Adrenal gland (tissue), 5 donors: ENCODE measurements around the gene LRP1B.

Experiments
- POLR2A ChIP-seq, 2 donors: fragments of 450-650 bp; IDR thresholded peaks; one replicate each; pipeline ENCODE4 v1.6.1; 2017; ENCODE audit warnings: antibody characterized with exemption in 2 of 2, mild to moderate bottlenecking in 2 of 2, moderate library complexity in 1 of 2
- TF ChIP-seq, protein P1 (sequence below), 6 experiments: fragments of 450-650 bp in 4 of 6; fragments of 200-600 bp in 2 of 6; sonication (generic) in 1 of 6; IDR thresholded peaks; 1 replicate in 5 of 6; 2 replicates in 1 of 6; pipeline versions ENCODE4 v1.5.1 to v1.8.0; 2016 to 2021; ENCODE audit warnings: antibody characterized with exemption in 6 of 6, mild to moderate bottlenecking in 2 of 6, moderate library complexity in 1 of 6
- donor health status: DM: no; HTN: no; CAD: no.

DNA sequence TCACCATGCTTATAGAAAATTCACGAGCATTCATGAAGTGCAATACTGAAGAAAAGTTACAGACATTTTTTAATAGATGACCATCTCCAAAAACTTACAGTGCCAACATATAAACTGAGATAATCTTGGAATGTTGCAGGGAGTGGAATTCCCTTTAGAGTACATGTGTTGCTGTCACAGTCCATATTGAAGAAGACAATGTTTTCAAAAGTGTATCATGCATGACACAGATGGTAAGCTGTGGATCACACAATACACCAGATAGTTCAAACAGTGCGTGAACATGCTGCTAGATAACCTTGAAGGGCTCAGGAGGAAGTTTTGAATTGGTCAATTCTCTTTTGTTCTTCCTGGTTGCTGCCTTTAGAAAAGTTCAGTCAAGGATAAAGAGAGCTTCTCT lies 1706.3 kb downstream of the LRP1B start:
- TF ChIP-seq, protein P1, sequence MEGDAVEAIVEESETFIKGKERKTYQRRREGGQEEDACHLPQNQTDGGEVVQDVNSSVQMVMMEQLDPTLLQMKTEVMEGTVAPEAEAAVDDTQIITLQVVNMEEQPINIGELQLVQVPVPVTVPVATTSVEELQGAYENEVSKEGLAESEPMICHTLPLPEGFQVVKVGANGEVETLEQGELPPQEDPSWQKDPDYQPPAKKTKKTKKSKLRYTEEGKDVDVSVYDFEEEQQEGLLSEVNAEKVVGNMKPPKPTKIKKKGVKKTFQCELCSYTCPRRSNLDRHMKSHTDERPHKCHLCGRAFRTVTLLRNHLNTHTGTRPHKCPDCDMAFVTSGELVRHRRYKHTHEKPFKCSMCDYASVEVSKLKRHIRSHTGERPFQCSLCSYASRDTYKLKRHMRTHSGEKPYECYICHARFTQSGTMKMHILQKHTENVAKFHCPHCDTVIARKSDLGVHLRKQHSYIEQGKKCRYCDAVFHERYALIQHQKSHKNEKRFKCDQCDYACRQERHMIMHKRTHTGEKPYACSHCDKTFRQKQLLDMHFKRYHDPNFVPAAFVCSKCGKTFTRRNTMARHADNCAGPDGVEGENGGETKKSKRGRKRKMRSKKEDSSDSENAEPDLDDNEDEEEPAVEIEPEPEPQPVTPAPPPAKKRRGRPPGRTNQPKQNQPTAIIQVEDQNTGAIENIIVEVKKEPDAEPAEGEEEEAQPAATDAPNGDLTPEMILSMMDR (IDR thresholded peaks at IDR 0.05), result no peak
- TF ChIP-seq POLR2A (IDR thresholded peaks at IDR 0.05), result no peak
